OCI-LY1 (cell line): ENCODE measurements around the gene POLL.

Experiments
- H2AFZ ChIP-seq: fragments of 200-600 bp; sonication (generic), shearing (Covaris generic); 2 replicates; pipeline ENCODE4 v1.6.0; 2014; ENCODE audit warnings: antibody characterized with exemption, mild to moderate bottlenecking, low read length
- H3F3A ChIP-seq: fragments of 200-600 bp; sonication (generic), shearing (Covaris generic); 2 replicates; pipeline ENCODE4 v1.6.0; 2014; ENCODE audit warnings: mild to moderate bottlenecking, antibody characterized with exemption, low read length, moderate library complexity; ENCODE audit not compliant: insufficient read depth
- H3K27ac ChIP-seq: fragments of 200-600 bp; sonication (generic); 2 replicates; pipeline ENCODE4 v1.5.1; 2014; ENCODE audit warnings: low read length, mixed run types, mild to moderate bottlenecking, low read depth; ENCODE audit not compliant: poor library complexity, severe bottlenecking
- H3K27me3 ChIP-seq: fragments of 200-600 bp; sonication (generic); 2 replicates; pipeline ENCODE4 v1.6.0; 2014; ENCODE audit warnings: antibody characterized with exemption, mild to moderate bottlenecking, low read length, moderate library complexity; ENCODE audit not compliant: insufficient read depth
- H3K36me3 ChIP-seq: fragments of 200-600 bp; sonication (generic); 2 replicates; pipeline ENCODE4 v1.6.1; 2014; ENCODE audit warnings: mild to moderate bottlenecking, antibody characterized with exemption, low read length, moderate library complexity, mixed read lengths; ENCODE audit not compliant: insufficient read depth
- H3K4me1 ChIP-seq: fragments of 200-600 bp; sonication (generic); 2 replicates; pipeline ENCODE4 v1.5.1; 2014; ENCODE audit warnings: mild to moderate bottlenecking, low read length, moderate library complexity; ENCODE audit not compliant: insufficient read depth, severe bottlenecking
- H3K4me2 ChIP-seq: fragments of 200-600 bp; sonication (generic), shearing (Covaris generic); 2 replicates; pipeline ENCODE4 v1.6.1; 2014; ENCODE audit warnings: low read length
- H3K4me3 ChIP-seq: fragments of 200-600 bp; sonication (generic); 2 replicates; pipeline ENCODE4 v1.5.1; 2014; ENCODE audit warnings: low read length, low read depth, mild to moderate bottlenecking, mixed read lengths; ENCODE audit not compliant: poor library complexity, severe bottlenecking
- H3K79me2 ChIP-seq: fragments of 200-600 bp; shearing (Covaris generic); 2 replicates; pipeline ENCODE4 v1.6.1; 2016; ENCODE audit warnings: mixed run types, low read length, mixed read lengths; ENCODE audit not compliant: insufficient read depth
- H3K9ac ChIP-seq: fragments of 200-600 bp; sonication (generic), shearing (Covaris generic); 2 replicates; pipeline ENCODE4 v1.6.1; 2014; ENCODE audit warnings: mild to moderate bottlenecking, low read length, mixed read lengths
- H3K9me2 ChIP-seq: fragments of 200-600 bp; sonication (generic), shearing (Covaris generic); 2 replicates; pipeline ENCODE4 v1.6.1; 2014; ENCODE audit warnings: low read depth, mild to moderate bottlenecking, low read length, mixed read lengths
- H3K9me3 ChIP-seq: fragments of 200-600 bp; shearing (Covaris generic); 2 replicates; pipeline ENCODE4 v1.6.1; 2014; ENCODE audit warnings: low read length, mixed read lengths
- H4K20me1 ChIP-seq: fragments of 200-600 bp; sonication (generic), shearing (Covaris generic); 2 replicates; pipeline ENCODE4 v1.6.0; 2016; ENCODE audit warnings: mild to moderate bottlenecking, low read length; ENCODE audit not compliant: insufficient read depth
- CTCF ChIP-seq: fragments of 200-600 bp; sonication (generic), shearing (Covaris generic); IDR thresholded peaks from 2 replicates; pipeline ENCODE4 v1.5.1; 2017; ENCODE audit warnings: mild to moderate bottlenecking, antibody characterized with exemption, low read length, moderate library complexity, mixed read lengths
- EZH2 ChIP-seq: fragments of 200-600 bp; sonication (generic), shearing (Covaris generic); IDR thresholded peaks from 2 replicates; pipeline ENCODE4 v1.8.0; 2017; ENCODE audit warnings: borderline replicate concordance, mixed run types, mild to moderate bottlenecking, antibody characterized with exemption, low read length, moderate library complexity, mixed read lengths

Gene POLL

GRCh38 chr10:101561068-101561915 lies 26.8 kb downstream of the POLL start:
- H3K4me1 ChIP-seq: no peaks in the 10 kb centered on the region
- TF ChIP-seq EZH2: no peak
- no peak for TF ChIP-seq CTCF
- no peaks in the 10 kb centered on the region for H3K9me3 ChIP-seq
- H3K79me2 ChIP-seq: no peaks in the 10 kb centered on the region
- H3K4me3 ChIP-seq: no peak overlapping the region
- no peak overlapping the region for H3K9ac ChIP-seq
- no peaks in the 10 kb centered on the region for H3K27me3 ChIP-seq
- no peaks in the 10 kb centered on the region for H3K36me3 ChIP-seq
- no peak overlapping the region for H2AFZ ChIP-seq
- H3F3A ChIP-seq: no peaks in the 10 kb centered on the region
- no peak overlapping the region for H3K27ac ChIP-seq
- no peak overlapping the region for H3K4me2 ChIP-seq
- no peaks in the 10 kb centered on the region for H3K9me2 ChIP-seq
- H4K20me1 ChIP-seq: no peaks in the 10 kb centered on the region

- Histone ChIP-seq H3K9me3 (no peaks in the 10 kb centered on the region), H4K20me1 (no peaks in the 10 kb centered on the region), H3K79me2 (no peaks in the 10 kb centered on the region), H3K36me3 (no peaks in the 10 kb centered on the region), H3F3A (no peaks in the 10 kb centered on the region), H3K9me2 (no peaks in the 10 kb centered on the region), H2AFZ (no peak overlapping the region), H3K4me2 (no peak overlapping the region), H3K4me1 (no peaks in the 10 kb centered on the region), H3K9ac (no peak overlapping the region), H3K4me3 (no peak overlapping the region), H3K27ac (no peak overlapping the region), H3K27me3 (no peaks in the 10 kb centered on the region)
- TF ChIP-seq EZH2 (no peak), CTCF (no peak)
Measured at GRCh38 chr10:101560298-101561067, 27.6 kb downstream of the POLL start.

GRCh38 chr10:101559596-101560297 lies 28.3 kb downstream of the POLL start:
- no peak overlapping the region for H3K27ac ChIP-seq

More at GRCh38 chr10:101559596-101560297, 28.3 kb downstream of the POLL start:
- no peaks in the 10 kb centered on the region for H3F3A ChIP-seq
- H3K9ac ChIP-seq: no peak overlapping the region
- no peaks in the 10 kb centered on the region for H3K9me2 ChIP-seq
- H4K20me1 ChIP-seq: no peaks in the 10 kb centered on the region
- no peaks in the 10 kb centered on the region for H3K36me3 ChIP-seq
- no peak for TF ChIP-seq EZH2
- TF ChIP-seq CTCF: no peak
- no peaks in the 10 kb centered on the region for H3K79me2 ChIP-seq
- H3K9me3 ChIP-seq: no peaks in the 10 kb centered on the region
- H2AFZ ChIP-seq: no peak overlapping the region
- H3K4me1 ChIP-seq: no peaks in the 10 kb centered on the region
- no peak overlapping the region for H3K4me3 ChIP-seq
- H3K4me2 ChIP-seq: no peak overlapping the region
- H3K27me3 ChIP-seq: no peaks in the 10 kb centered on the region
